ENCODE measurements around the gene EDEM2.

GRCh38 chr20:35116258-35116657 lies 30.9 kb downstream of the EDEM2 start:
- TF ChIP-seq POLR2A (IDR thresholded peaks at IDR 0.05; ENCODE audit: low read depth, low read length) (no peak), TAF1 (IDR thresholded peaks at IDR 0.05; ENCODE audit: borderline replicate concordance, low read depth, low read length) (no peak)
